ENCODE data around the gene MYO3A. TPM values are rescaled to one million over a fixed set of nuclear protein-coding genes. Genes with fewer than 3 reads are reported as not detected.

The MYO3A gene
- total RNA-seq, 1 experiment from 2014 or later: not detected

DNA sequence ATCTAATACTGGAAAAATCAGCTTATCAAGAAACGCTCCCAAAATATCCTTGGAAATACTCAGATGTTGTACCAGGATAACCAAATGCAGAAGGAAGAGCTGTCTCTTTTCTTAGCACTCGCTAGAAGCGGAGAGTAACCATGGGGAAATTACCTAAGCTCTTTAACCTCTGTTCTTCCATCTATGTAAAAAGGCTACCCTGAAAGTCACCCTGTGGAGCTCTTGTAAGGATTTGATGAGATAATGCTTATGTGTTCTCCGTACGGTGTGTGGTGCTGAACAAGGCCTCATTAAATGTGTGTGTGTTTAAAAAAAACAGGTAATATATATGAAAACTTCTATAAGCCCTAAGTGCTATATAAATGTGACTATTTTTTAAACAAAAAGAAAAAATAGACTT is 38.2 kb upstream of the MYO3A start:
- intact Hi-C loops (cut with micrococcal nuclease; ENCODE audit: unreplicated experiment): no loop called here
- CTCF ChIA-PET: no interaction called here
- POLR2A ChIA-PET (ENCODE audit: unreplicated experiment): no interaction called here
- Histone ChIP-seq H3K27ac (no peak overlapping the region), H3K9me2 (ENCODE audit: insufficient read depth) (no peaks in the 10 kb centered on the region), H3K4me3 (no peak overlapping the region), H2AFZ (no peak overlapping the region), H3K36me3 (ENCODE audit: low read depth) (no peaks in the 10 kb centered on the region), H3K9me3 (ENCODE audit: insufficient read depth, low read depth) (no peaks in the 10 kb centered on the region), H3K4me2 (no peak overlapping the region), H4K20me1 (ENCODE audit: insufficient read depth) (no peaks in the 10 kb centered on the region), H3K79me2 (ENCODE audit: low read depth) (no peaks in the 10 kb centered on the region), H3K4me1 (replicated peaks; ENCODE audit: insufficient read depth) (no peaks in the 10 kb centered on the region), H3K27me3 (ENCODE audit: insufficient read depth, low read depth) (no peaks in the 10 kb centered on the region), H3F3A (ENCODE audit: insufficient read depth, low read depth) (no peaks in the 10 kb centered on the region)
- TF ChIP-seq, protein P1, sequence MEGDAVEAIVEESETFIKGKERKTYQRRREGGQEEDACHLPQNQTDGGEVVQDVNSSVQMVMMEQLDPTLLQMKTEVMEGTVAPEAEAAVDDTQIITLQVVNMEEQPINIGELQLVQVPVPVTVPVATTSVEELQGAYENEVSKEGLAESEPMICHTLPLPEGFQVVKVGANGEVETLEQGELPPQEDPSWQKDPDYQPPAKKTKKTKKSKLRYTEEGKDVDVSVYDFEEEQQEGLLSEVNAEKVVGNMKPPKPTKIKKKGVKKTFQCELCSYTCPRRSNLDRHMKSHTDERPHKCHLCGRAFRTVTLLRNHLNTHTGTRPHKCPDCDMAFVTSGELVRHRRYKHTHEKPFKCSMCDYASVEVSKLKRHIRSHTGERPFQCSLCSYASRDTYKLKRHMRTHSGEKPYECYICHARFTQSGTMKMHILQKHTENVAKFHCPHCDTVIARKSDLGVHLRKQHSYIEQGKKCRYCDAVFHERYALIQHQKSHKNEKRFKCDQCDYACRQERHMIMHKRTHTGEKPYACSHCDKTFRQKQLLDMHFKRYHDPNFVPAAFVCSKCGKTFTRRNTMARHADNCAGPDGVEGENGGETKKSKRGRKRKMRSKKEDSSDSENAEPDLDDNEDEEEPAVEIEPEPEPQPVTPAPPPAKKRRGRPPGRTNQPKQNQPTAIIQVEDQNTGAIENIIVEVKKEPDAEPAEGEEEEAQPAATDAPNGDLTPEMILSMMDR (conservative IDR thresholded peaks at IDR 0.05): no peak
- TF ChIP-seq EZH2 (IDR thresholded peaks at IDR 0.05; ENCODE audit: low read depth): no peak
- BruUV-seq (replicated peaks): no TSS peak
- no peak for DNase-seq

DNA sequence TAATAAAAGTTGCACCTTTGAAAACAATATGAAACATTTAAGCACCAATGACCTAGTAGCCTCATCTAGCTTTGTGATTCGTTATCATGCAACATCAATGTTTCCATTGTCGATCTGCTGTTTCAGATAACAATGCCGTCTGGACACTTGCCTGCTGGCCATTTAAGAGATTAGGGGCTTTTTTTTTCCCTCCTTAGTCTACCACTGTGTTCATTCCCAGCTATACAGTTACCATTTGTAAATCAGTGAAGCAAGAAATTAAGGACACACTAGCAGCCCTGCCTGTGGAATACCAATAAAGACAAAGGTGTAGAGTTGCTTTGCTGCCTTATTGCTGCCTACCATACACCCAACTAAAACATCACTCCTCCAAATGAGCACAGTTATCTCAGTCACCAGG is 37.6 kb upstream of the MYO3A start:
- Histone ChIP-seq H4K20me1 (ENCODE audit: insufficient read depth) (no peaks in the 10 kb centered on the region), H3K4me3 (no peak overlapping the region), H2AFZ (no peak overlapping the region), H3F3A (ENCODE audit: insufficient read depth, low read depth) (no peaks in the 10 kb centered on the region), H3K4me2 (no peak overlapping the region), H3K4me1 (replicated peaks; ENCODE audit: insufficient read depth) (no peaks in the 10 kb centered on the region), H3K36me3 (ENCODE audit: low read depth) (no peaks in the 10 kb centered on the region), H3K9me3 (ENCODE audit: insufficient read depth, low read depth) (no peaks in the 10 kb centered on the region), H3K27me3 (ENCODE audit: insufficient read depth, low read depth) (no peaks in the 10 kb centered on the region), H3K79me2 (ENCODE audit: low read depth) (no peaks in the 10 kb centered on the region), H3K27ac (no peak overlapping the region), H3K9me2 (ENCODE audit: insufficient read depth) (no peaks in the 10 kb centered on the region)
- DNase-seq: no peak
- ChIA-PET POLR2A (ENCODE audit: unreplicated experiment) (no interaction called here), CTCF (no interaction called here)
- no TSS peak for BruUV-seq (replicated peaks)
- no peak for TF ChIP-seq EZH2 (IDR thresholded peaks at IDR 0.05; ENCODE audit: low read depth)
- TF ChIP-seq, protein P1 (conservative IDR thresholded peaks at IDR 0.05): no peak
- intact Hi-C loops (cut with micrococcal nuclease; ENCODE audit: unreplicated experiment): no loop called here

DNA sequence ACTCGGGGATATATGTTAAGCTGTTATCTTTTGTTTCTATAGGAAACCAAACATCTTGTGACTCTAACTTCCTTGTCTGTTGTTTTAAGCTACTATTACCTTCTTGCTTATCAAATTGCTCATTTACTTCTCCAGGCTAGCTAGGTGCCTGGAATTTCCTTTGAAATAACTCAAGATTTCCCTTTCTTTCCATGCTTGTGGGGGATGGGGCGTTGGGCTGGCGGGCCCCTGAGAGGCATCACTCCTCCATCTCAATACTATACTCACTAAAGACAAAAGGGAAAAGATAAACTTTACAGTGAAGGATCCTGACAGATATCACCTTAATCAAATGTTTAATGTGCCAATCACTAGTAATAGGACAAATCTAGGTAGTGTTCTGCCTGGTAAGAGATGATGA is 34.7 kb upstream of the MYO3A start:
- intact Hi-C loops (cut with micrococcal nuclease; ENCODE audit: unreplicated experiment): no loop called here
- TF ChIP-seq EZH2 (IDR thresholded peaks at IDR 0.05; ENCODE audit: low read depth): no peak
- TF ChIP-seq, protein P1 (conservative IDR thresholded peaks at IDR 0.05): no peak
- DNase-seq: no peak
- no peaks in the 10 kb centered on the region for H3K9me3 ChIP-seq (ENCODE audit: insufficient read depth, low read depth)
- H3K4me1 ChIP-seq (replicated peaks; ENCODE audit: insufficient read depth): no peaks in the 10 kb centered on the region
- H3K27me3 ChIP-seq (ENCODE audit: insufficient read depth, low read depth): no peaks in the 10 kb centered on the region
- H4K20me1 ChIP-seq (ENCODE audit: insufficient read depth): no peaks in the 10 kb centered on the region
- no peak overlapping the region for H3K27ac ChIP-seq
- H2AFZ ChIP-seq: no peak overlapping the region
- no peaks in the 10 kb centered on the region for H3F3A ChIP-seq (ENCODE audit: insufficient read depth, low read depth)
- H3K9me2 ChIP-seq (ENCODE audit: insufficient read depth): no peaks in the 10 kb centered on the region
- no peaks in the 10 kb centered on the region for H3K79me2 ChIP-seq (ENCODE audit: low read depth)
- no peaks in the 10 kb centered on the region for H3K36me3 ChIP-seq (ENCODE audit: low read depth)
- ChIA-PET CTCF (no interaction called here), POLR2A (ENCODE audit: unreplicated experiment) (no interaction called here)
- no TSS peak for BruUV-seq (replicated peaks)
- no peak overlapping the region for H3K4me2 ChIP-seq
- H3K4me3 ChIP-seq: no peak overlapping the region

Data from PC-9 (cell line).